Loucy (cell line): ENCODE results near the gene RNF152.

Experiments
- H2AFZ ChIP-seq: fragments of 200-600 bp; sonication (generic); 2 replicates; pipeline ENCODE4 v1.6.0; 2016; ENCODE audit warnings: antibody characterized with exemption, mild to moderate bottlenecking, low read length, moderate library complexity
- H3F3A ChIP-seq: fragments of 200-600 bp; 2 replicates; pipeline ENCODE4 v1.6.0; 2016; ENCODE audit warnings: antibody characterized with exemption, low read depth, mild to moderate bottlenecking
- H3K27me3 ChIP-seq: fragments of 200-600 bp; sonication (generic); 2 replicates; pipeline ENCODE4 v1.6.1; 2014; ENCODE audit warnings: low read length, mild to moderate bottlenecking; ENCODE audit not compliant: insufficient read depth, poor library complexity, severe bottlenecking
- H3K36me3 ChIP-seq: fragments of 200-600 bp; sonication (generic); 2 replicates; pipeline ENCODE4 v1.6.1; 2016; ENCODE audit warnings: low read length; ENCODE audit not compliant: insufficient read depth
- H3K4me1 ChIP-seq: fragments of 200-600 bp; sonication (generic); 2 replicates; pipeline ENCODE4 v1.5.1; 2014; ENCODE audit warnings: low read length, mild to moderate bottlenecking; ENCODE audit not compliant: insufficient read depth, poor library complexity, severe bottlenecking
- H3K4me2 ChIP-seq: fragments of 200-600 bp; sonication (generic); 2 replicates; pipeline ENCODE4 v1.6.0; 2014; ENCODE audit warnings: antibody characterized with exemption, low read length, low read depth, mild to moderate bottlenecking; ENCODE audit not compliant: poor library complexity, severe bottlenecking
- H3K4me3 ChIP-seq: fragments of 200-600 bp; sonication (generic); 2 replicates; pipeline ENCODE4 v1.5.1; 2014; ENCODE audit warnings: low read length, mild to moderate bottlenecking, mixed read lengths; ENCODE audit not compliant: poor library complexity, severe bottlenecking
- H3K79me2 ChIP-seq: fragments of 200-600 bp; sonication (generic); 2 replicates; pipeline ENCODE4 v1.6.1; 2014; ENCODE audit warnings: low read length; ENCODE audit not compliant: insufficient read depth
- H3K9ac ChIP-seq: fragments of 200-600 bp; sonication (generic); 2 replicates; pipeline ENCODE4 v1.6.0; 2014; ENCODE audit warnings: mild to moderate bottlenecking, low read depth, low read length, moderate library complexity; ENCODE audit not compliant: poor library complexity, severe bottlenecking
- H3K9me2 ChIP-seq: fragments of 200-600 bp; sonication (generic); replicated peaks from 2 replicates; pipeline ENCODE4 v1.6.1; 2016; ENCODE audit warnings: low read depth, low read length, mixed read lengths
- H3K9me3 ChIP-seq: fragments of 200-600 bp; sonication (generic); 2 replicates; pipeline ENCODE4 v1.6.1; 2014; ENCODE audit warnings: mild to moderate bottlenecking, antibody characterized with exemption, low read length, low read depth; ENCODE audit not compliant: insufficient read depth
- H4K20me1 ChIP-seq: fragments of 200-600 bp; sonication (generic); 2 replicates; pipeline ENCODE4 v1.6.0; 2014; ENCODE audit warnings: antibody characterized with exemption, low read length, mild to moderate bottlenecking; ENCODE audit not compliant: insufficient read depth, poor library complexity, severe bottlenecking
- CTCF ChIP-seq: fragments of 200-600 bp; sonication (generic); conservative IDR thresholded peaks from 2 replicates; pipeline ENCODE4 v1.5.1; 2014; ENCODE audit warnings: mild to moderate bottlenecking, antibody characterized with exemption, low read length
- EZH2phosphoT487 ChIP-seq: fragments of 200-600 bp; IDR thresholded peaks from 2 replicates; pipeline ENCODE4 v1.6.1; 2018; ENCODE audit warnings: antibody characterized with exemption, mild to moderate bottlenecking, moderate library complexity, borderline replicate concordance

The RNF152 gene

GRCh38 chr18:61890344-61890743 is 2.5 kb downstream of the RNF152 start:
- Histone ChIP-seq H3K36me3 (no peaks in the 10 kb centered on the region), H3F3A (no peaks in the 10 kb centered on the region), H2AFZ (no peak overlapping the region), H3K4me2 (no peak overlapping the region), H3K4me3 (no peak overlapping the region), H3K4me1 (peaks cover 9% of the 10 kb centered on the region), H3K9me2 (no peaks in the 10 kb centered on the region), H3K9me3 (no peaks in the 10 kb centered on the region), H3K9ac (no peak overlapping the region), H3K27me3 (peaks cover 24% of the 10 kb centered on the region), H3K79me2 (no peaks in the 10 kb centered on the region), H4K20me1 (no peaks in the 10 kb centered on the region)
- TF ChIP-seq EZH2phosphoT487: no peak
- no peak for TF ChIP-seq CTCF

GRCh38 chr18:61889541-61889940 is 3.3 kb downstream of the RNF152 start:
- H3K4me1 ChIP-seq: peaks cover 9% of the 10 kb centered on the region
- TF ChIP-seq EZH2phosphoT487: no peak
- no peak for TF ChIP-seq CTCF
- no peaks in the 10 kb centered on the region for H3K9me2 ChIP-seq
- no peaks in the 10 kb centered on the region for H3K79me2 ChIP-seq
- no peaks in the 10 kb centered on the region for H3F3A ChIP-seq
- no peak overlapping the region for H3K9ac ChIP-seq
- H4K20me1 ChIP-seq: no peaks in the 10 kb centered on the region
- no peak overlapping the region for H3K4me3 ChIP-seq
- H3K36me3 ChIP-seq: no peaks in the 10 kb centered on the region
- no peak overlapping the region for H3K4me2 ChIP-seq
- H3K27me3 ChIP-seq: peaks cover 16% of the 10 kb centered on the region
- H3K9me3 ChIP-seq: no peaks in the 10 kb centered on the region
- H2AFZ ChIP-seq: no peak overlapping the region

GRCh38 chr18:61888622-61889021 is 4.2 kb downstream of the RNF152 start:
- no peaks in the 10 kb centered on the region for H3F3A ChIP-seq
- no peaks in the 10 kb centered on the region for H4K20me1 ChIP-seq
- no peak for TF ChIP-seq CTCF
- TF ChIP-seq EZH2phosphoT487: no peak
- peaks cover 9% of the 10 kb centered on the region for H3K4me1 ChIP-seq
- H2AFZ ChIP-seq: no peak overlapping the region
- no peaks in the 10 kb centered on the region for H3K9me2 ChIP-seq
- no peak overlapping the region for H3K4me3 ChIP-seq
- H3K27me3 ChIP-seq: peaks cover 12% of the 10 kb centered on the region
- no peak overlapping the region for H3K4me2 ChIP-seq
- no peak overlapping the region for H3K9ac ChIP-seq
- no peaks in the 10 kb centered on the region for H3K36me3 ChIP-seq
- H3K79me2 ChIP-seq: no peaks in the 10 kb centered on the region
- no peaks in the 10 kb centered on the region for H3K9me3 ChIP-seq
